K562 (cell line): ENCODE measurements around the gene LZTR1. TPM values are rescaled to one million over a fixed set of nuclear protein-coding genes. Genes with fewer than 3 reads are reported as not detected.

Experiments
- ARHGAP35 ChIP-seq: fragments of 450-650 bp; IDR thresholded peaks from 2 replicates; pipeline ENCODE4 v1.6.1; 2018; ENCODE audit not compliant: partially characterized antibody
- BMI1 ChIP-seq: fragments of 150-350 bp; IDR thresholded peaks from 2 replicates; pipeline ENCODE4 v1.6.1; 2014; ENCODE audit warnings: low read length
- BRCA1 ChIP-seq, 2 experiments: fragments of 450-650 bp in 1 of 2; sonication (generic) in 1 of 2; formaldehyde crosslinking in 1 of 2; IDR thresholded peaks; 2 replicates each; pipeline versions ENCODE4 v1.5.0 to v1.6.1; 2017 to 2020; ENCODE audit warnings: mild to moderate bottlenecking in 1 of 2, missing genetic modification reagents in 1 of 2
- CGGBP1 ChIP-seq: fragments of 250-450 bp; sonication (Bioruptor Pico); IDR thresholded peaks from 2 replicates; pipeline ENCODE4 v1.9.0; 2021; ENCODE audit warnings: mild to moderate bottlenecking
- FOXA1 ChIP-seq: fragments of 450-650 bp; IDR thresholded peaks from 2 replicates; pipeline ENCODE4 v1.6.1; 2016; ENCODE audit warnings: mild to moderate bottlenecking, borderline replicate concordance
- HIVEP1 ChIP-seq: fragments of 250-450 bp; sonication (Bioruptor Pico); IDR thresholded peaks from 2 replicates; pipeline ENCODE4 v1.4.0; 2020; ENCODE audit warnings: mild to moderate bottlenecking
- JUNB ChIP-seq: fragments of 450-650 bp; formaldehyde crosslinking; conservative IDR thresholded peaks from 2 replicates; pipeline ENCODE4 v1.4.0; 2020; ENCODE audit warnings: mild to moderate bottlenecking
- LCOR ChIP-seq: sonication (generic); formaldehyde crosslinking; IDR thresholded peaks from 2 replicates; pipeline ENCODE4 v1.8.0; 2022; ENCODE audit warnings: mild to moderate bottlenecking, missing genetic modification reagents
- MYC ChIP-seq, 2 experiments: fragments of 250-450 bp in 1 of 2; sonication (Bioruptor Pico) in 1 of 2; IDR thresholded peaks; 2 replicates each; pipeline versions ENCODE4 v1.5.1 to v1.6.1; 2012 to 2021; ENCODE audit warnings: low read depth in 2 of 2, borderline replicate concordance in 1 of 2, improper control_type of control experiment in 1 of 2, low read length in 1 of 2, mild to moderate bottlenecking in 1 of 2, moderate library complexity in 1 of 2
- NEUROD1 ChIP-seq: fragments of 150-350 bp; IDR thresholded peaks from 2 replicates; pipeline ENCODE4 v1.6.1; 2014; ENCODE audit warnings: borderline replicate concordance, low read length, low read depth; ENCODE audit not compliant: partially characterized antibody
- NR4A1 ChIP-seq, 2 experiments: fragments of 250-450 bp in 1 of 2; fragments of 450-650 bp in 1 of 2; sonication (Bioruptor Pico) in 1 of 2; IDR thresholded peaks; 2 replicates each; pipeline versions ENCODE4 v1.4.0 to v1.6.1; 2016 to 2020; ENCODE audit warnings: mild to moderate bottlenecking in 2 of 2, missing compliant biosample characterization in 1 of 2, missing genetic modification characterization in 1 of 2, moderate library complexity in 1 of 2
- RBM22 ChIP-seq: fragments of 200-400 bp; formaldehyde crosslinking; IDR thresholded peaks from 2 replicates; pipeline ENCODE4 v1.6.1; 2018; ENCODE audit warnings: low read length, low read depth; ENCODE audit not compliant: poor library complexity, severe bottlenecking
- TARDBP ChIP-seq: fragments of 450-650 bp; IDR thresholded peaks from 2 replicates; pipeline ENCODE4 v1.6.1; 2016
- ZBED1 ChIP-seq: IDR thresholded peaks from 2 replicates; pipeline ENCODE4 v1.6.1; 2014
- ZFP1 ChIP-seq: fragments of 450-650 bp; formaldehyde crosslinking; IDR thresholded peaks from 2 replicates; pipeline ENCODE4 v1.4.0; 2020; ENCODE audit warnings: mild to moderate bottlenecking, mixed read lengths
- ZHX1 ChIP-seq: fragments of 150-350 bp; conservative IDR thresholded peaks from 2 replicates; pipeline ENCODE4 v1.6.1; 2014; ENCODE audit warnings: low read length
- ZNF277 ChIP-seq: fragments of 250-450 bp; sonication (Bioruptor Pico); IDR thresholded peaks from 2 replicates; pipeline ENCODE4 v1.8.0; 2022; ENCODE audit warnings: inconsistent platforms, mild to moderate bottlenecking, moderate library complexity, borderline replicate concordance
- ZNF324 ChIP-seq: fragments of 250-450 bp; sonication (Bioruptor Pico); IDR thresholded peaks from 2 replicates; pipeline ENCODE4 v1.4.0; 2020; ENCODE audit warnings: mild to moderate bottlenecking
- ZNF384 ChIP-seq: IDR thresholded peaks from 2 replicates; pipeline ENCODE4 v1.6.1; 2012; ENCODE audit warnings: low read depth, low read length, improper control_type of control experiment
- ZNF408 ChIP-seq: fragments of 250-450 bp; sonication (Bioruptor Pico); IDR thresholded peaks from 2 replicates; pipeline ENCODE4 v1.4.0; 2020; ENCODE audit warnings: low read depth, mild to moderate bottlenecking, moderate library complexity
- ZNF57 ChIP-seq: fragments of 450-650 bp; formaldehyde crosslinking; IDR thresholded peaks from 2 replicates; pipeline ENCODE4 v1.4.0; 2020; ENCODE audit warnings: mild to moderate bottlenecking, moderate library complexity
- ZNF830 ChIP-seq: fragments of 250-450 bp; sonication (Bioruptor Pico); IDR thresholded peaks from 2 replicates; pipeline ENCODE4 v1.5.0; 2021; ENCODE audit warnings: mild to moderate bottlenecking
- polyA plus RNA-seq, 8 experiments: library from polyadenylated mRNA; depleted of rRNA in 4 of 8; stranded (reverse) in 5 of 8; unstranded in 3 of 8; fragments of >200 nt; fragmentation: Nextera tagmentation in 2 of 8; fragmentation: Illumina TruSeq in 1 of 8; extraction: Ambion mirVana in 2 of 8; extraction: Trizol in 1 of 8; gene quantifications; 2 replicates each; pipeline versions ENCODE4 v1.2.1 to v1.2.3, GENCODE V29; 2011 to 2014; ENCODE audit warnings: inconsistent platforms in 1 of 8, missing spikeins in 1 of 8
- total RNA-seq, 7 experiments: library from RNA; depleted of rRNA in 6 of 7; stranded (reverse); fragments of >200 nt in 6 of 7; fragmentation: Illumina TruSeq in 2 of 7; extraction: Trizol in 2 of 7; gene quantifications; 2 replicates each; pipeline versions ENCODE4 v1.2.1 to v1.2.3, GENCODE V29; 2011 to 2021; ENCODE audit warnings: low replicate concordance in 1 of 7
- TF ChIP-seq, protein P1 (sequence below), 3 experiments: IDR thresholded peaks in 2 of 3; conservative IDR thresholded peaks in 1 of 3; 2 replicates each; pipeline ENCODE4 v1.5.1; 2011 to 2012; ENCODE audit warnings: low read length in 3 of 3, mild to moderate bottlenecking in 3 of 3, control low read depth in 2 of 3, improper control_type of control experiment in 1 of 3, inconsistent platforms in 1 of 3, low read depth in 1 of 3, mixed read lengths in 1 of 3, moderate library complexity in 1 of 3; ENCODE audit not compliant: insufficient read depth in 2 of 3

LZTR1 gene
- total and polyA plus RNA-seq, 9 of the 15 experiments (the other 6 are each of a cell fraction or from before 2014, with no cell fraction given), result 2.2 to 135 (median 63.0) TPM

DNA sequence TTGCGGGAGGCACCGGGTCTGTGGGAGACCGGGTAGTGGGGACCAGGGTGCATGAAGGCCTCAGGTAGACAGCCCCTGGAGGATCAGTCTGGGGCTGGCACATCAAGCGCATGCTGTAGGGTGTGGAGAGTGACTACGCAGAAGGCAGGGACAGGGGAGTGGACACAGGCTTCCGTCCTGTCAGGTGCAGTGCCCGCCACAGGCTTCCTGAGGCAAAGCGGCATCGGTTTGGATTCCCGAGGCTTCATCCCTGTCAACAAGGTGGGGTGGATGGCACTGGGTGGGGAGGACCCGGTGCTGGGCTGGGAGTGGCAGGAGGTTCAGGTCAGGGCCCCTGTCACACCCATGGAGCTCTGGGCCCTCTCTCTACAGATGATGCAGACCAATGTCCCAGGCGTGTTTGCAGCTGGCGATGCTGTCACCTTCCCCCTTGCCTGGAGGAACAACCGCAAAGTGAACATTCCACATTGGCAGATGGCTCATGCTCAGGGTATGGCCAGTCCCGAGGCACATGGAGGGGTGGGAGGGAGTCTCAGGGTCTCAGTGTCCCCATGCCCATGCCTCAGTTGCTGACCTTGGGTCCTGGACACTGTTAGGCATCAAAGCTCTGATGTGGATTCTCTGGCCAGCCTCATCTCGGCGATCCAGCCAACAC is 4.5 kb upstream of the LZTR1 start (continued):
- 0 out of 2 replicates have a peak, but pooled peaks have one; percentile 73 for TF ChIP-seq ZNF277 (CRISPR knock-in tag)
- no peak for TF ChIP-seq ZNF57 (CRISPR knock-in tag)
- TF ChIP-seq HIVEP1 (CRISPR knock-in tag), result 0 out of 2 replicates have a peak, but pooled peaks have one; percentile 15
- no peak for TF ChIP-seq ZBED1
- TF ChIP-seq JUNB (CRISPR knock-in tag), result 0 out of 2 replicates have a peak, but pooled peaks have one; percentile 23
- no peak for TF ChIP-seq CGGBP1 (CRISPR knock-in tag)
- no peak for TF ChIP-seq BRCA1 (IDR thresholded peaks at IDR 0.05)
- TF ChIP-seq BRCA1 (CRISPR knock-in tag; IDR thresholded peaks at IDR 0.05), result no peak
- no peak for TF ChIP-seq FOXA1
- TF ChIP-seq ZNF408, result no peak
- no peak for TF ChIP-seq ZNF384
- no peak for TF ChIP-seq ZNF324 (CRISPR knock-in tag)
- no peak for TF ChIP-seq ZHX1
- TF ChIP-seq ARHGAP35, result no peak
- no peak for TF ChIP-seq LCOR (CRISPR knock-in tag)
- TF ChIP-seq ZFP1 (CRISPR knock-in tag), result no peak
- TF ChIP-seq MYC (IDR thresholded peaks at IDR 0.05; ENCODE audit: low read depth, low read length), result no peak
- no peak for TF ChIP-seq MYC (CRISPR knock-in tag; IDR thresholded peaks at IDR 0.05; ENCODE audit: borderline replicate concordance, low read depth)
- no peak for TF ChIP-seq NEUROD1
- TF ChIP-seq TARDBP, result no peak
- TF ChIP-seq ZNF830 (CRISPR knock-in tag), result no peak
- no peak for TF ChIP-seq BMI1
- TF ChIP-seq NR4A1 (CRISPR knock-in tag; IDR thresholded peaks at IDR 0.05), result 0 out of 2 replicates have a peak, but pooled peaks have one; percentile 61
- TF ChIP-seq NR4A1 (tag; IDR thresholded peaks at IDR 0.05), result no peak
- TF ChIP-seq, protein P1, sequence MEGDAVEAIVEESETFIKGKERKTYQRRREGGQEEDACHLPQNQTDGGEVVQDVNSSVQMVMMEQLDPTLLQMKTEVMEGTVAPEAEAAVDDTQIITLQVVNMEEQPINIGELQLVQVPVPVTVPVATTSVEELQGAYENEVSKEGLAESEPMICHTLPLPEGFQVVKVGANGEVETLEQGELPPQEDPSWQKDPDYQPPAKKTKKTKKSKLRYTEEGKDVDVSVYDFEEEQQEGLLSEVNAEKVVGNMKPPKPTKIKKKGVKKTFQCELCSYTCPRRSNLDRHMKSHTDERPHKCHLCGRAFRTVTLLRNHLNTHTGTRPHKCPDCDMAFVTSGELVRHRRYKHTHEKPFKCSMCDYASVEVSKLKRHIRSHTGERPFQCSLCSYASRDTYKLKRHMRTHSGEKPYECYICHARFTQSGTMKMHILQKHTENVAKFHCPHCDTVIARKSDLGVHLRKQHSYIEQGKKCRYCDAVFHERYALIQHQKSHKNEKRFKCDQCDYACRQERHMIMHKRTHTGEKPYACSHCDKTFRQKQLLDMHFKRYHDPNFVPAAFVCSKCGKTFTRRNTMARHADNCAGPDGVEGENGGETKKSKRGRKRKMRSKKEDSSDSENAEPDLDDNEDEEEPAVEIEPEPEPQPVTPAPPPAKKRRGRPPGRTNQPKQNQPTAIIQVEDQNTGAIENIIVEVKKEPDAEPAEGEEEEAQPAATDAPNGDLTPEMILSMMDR (IDR thresholded peaks at IDR 0.05 in 2 of 3, conservative IDR thresholded peaks at IDR 0.05 in 1 of 3; ENCODE audit: insufficient read depth in 2 of 3, low read depth in 1 of 3, low read length in 3 of 3), result no peak
- TF ChIP-seq RBM22, result no peak
